Measurements from ENCODE around the gene HOXB3. TPM values are rescaled to one million over a fixed set of nuclear protein-coding genes. Genes with fewer than 3 reads are reported as not detected.

The HOXB3 gene
- total RNA-seq, 1 experiment from 2014 or later, result not detected

DNA sequence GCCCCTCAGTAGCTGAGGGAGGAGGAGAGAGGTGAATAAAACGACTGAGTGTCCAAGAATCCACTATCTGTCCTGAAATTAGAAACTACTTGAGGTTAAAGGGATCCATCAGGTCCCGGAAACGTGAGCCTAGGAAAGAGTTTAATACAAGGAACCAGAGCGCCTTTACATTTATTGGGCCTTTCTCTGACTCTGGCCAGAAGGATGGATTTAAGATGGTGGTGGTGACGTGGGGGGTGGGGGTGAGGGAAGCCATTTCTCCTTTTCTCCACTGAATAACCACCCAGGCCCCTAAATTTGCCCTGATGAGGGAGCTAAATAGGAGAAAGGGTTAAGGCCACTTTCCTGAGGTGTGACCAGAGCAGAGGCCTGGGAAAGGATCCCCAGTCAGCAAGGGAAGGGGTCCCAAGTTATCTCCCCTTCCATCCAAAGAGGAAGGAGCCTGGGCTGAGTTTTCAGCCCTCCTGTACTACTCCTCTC, 37.1 kb upstream of the HOXB3 start:
- Histone ChIP-seq H3K27ac (ENCODE audit: insufficient read length, low read depth, low read length) (no peak overlapping the region), H3T11ph (ENCODE audit: low read length) (no peak overlapping the region)
- no peak overlapping the region; a peak in 1 of 5 replicates for H3K4me3 Mint-ChIP-seq

More for the DNA sequence above, 37.1 kb upstream of the HOXB3 start:
- H3K23me2 ChIP-seq (ENCODE audit: insufficient read length, low read depth, low read length, poor library complexity, severe bottlenecking), result peaks cover 5% of the 10 kb centered on the region
- peaks cover 99% of the 10 kb centered on the region for H3K27me3 ChIP-seq (ENCODE audit: insufficient read depth, low read length)
- no peak overlapping the region for H3K56ac ChIP-seq (ENCODE audit: insufficient read length, low read depth, low read length)
- H2BK12ac ChIP-seq (ENCODE audit: insufficient read length, low read depth, low read length), result no peak overlapping the region
- H2AK5ac ChIP-seq (ENCODE audit: insufficient read length, low read length), result no peak overlapping the region
- H2BK20ac ChIP-seq (ENCODE audit: low read depth, low read length, poor library complexity, severe bottlenecking), result no peak overlapping the region
- Mint-ChIP-seq H3K36me3 (ENCODE audit: insufficient read depth in 1 of 3, low read depth in 3 of 3) (peaks cover 0 to 2% (median 0%) of the 10 kb centered on the region in 3 experiments; a peak in 1 of 7 replicates), H3K27me3 (ENCODE audit: low read depth) (peaks cover 100% of the 10 kb centered on the region), H3K4me1 (peaks cover 7 to 12% of the 10 kb centered on the region in 2 experiments), H3K27ac (no peak overlapping the region), H3K9me3 (peaks cover 0 to 14% of the 10 kb centered on the region in 2 experiments; a peak in 4 of 5 replicates)
- no peak overlapping the region for H2BK15ac ChIP-seq (ENCODE audit: low read depth, low read length)
- no peaks in the 10 kb centered on the region for H4K20me1 ChIP-seq (ENCODE audit: control insufficient read depth, insufficient read depth, insufficient read length)
- TF ChIP-seq, protein P1, sequence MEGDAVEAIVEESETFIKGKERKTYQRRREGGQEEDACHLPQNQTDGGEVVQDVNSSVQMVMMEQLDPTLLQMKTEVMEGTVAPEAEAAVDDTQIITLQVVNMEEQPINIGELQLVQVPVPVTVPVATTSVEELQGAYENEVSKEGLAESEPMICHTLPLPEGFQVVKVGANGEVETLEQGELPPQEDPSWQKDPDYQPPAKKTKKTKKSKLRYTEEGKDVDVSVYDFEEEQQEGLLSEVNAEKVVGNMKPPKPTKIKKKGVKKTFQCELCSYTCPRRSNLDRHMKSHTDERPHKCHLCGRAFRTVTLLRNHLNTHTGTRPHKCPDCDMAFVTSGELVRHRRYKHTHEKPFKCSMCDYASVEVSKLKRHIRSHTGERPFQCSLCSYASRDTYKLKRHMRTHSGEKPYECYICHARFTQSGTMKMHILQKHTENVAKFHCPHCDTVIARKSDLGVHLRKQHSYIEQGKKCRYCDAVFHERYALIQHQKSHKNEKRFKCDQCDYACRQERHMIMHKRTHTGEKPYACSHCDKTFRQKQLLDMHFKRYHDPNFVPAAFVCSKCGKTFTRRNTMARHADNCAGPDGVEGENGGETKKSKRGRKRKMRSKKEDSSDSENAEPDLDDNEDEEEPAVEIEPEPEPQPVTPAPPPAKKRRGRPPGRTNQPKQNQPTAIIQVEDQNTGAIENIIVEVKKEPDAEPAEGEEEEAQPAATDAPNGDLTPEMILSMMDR (conservative IDR thresholded peaks at IDR 0.05), result no peak
- no peaks in the 10 kb centered on the region for H3K9me3 ChIP-seq (ENCODE audit: control insufficient read depth, low read depth, low read length)
- no peak overlapping the region for H4K8ac ChIP-seq (replicated peaks; ENCODE audit: insufficient read length, low read depth, low read length)
- no peak overlapping the region for H2AFZ ChIP-seq (ENCODE audit: low read length)
- no peaks in the 10 kb centered on the region for H3K79me2 ChIP-seq (ENCODE audit: insufficient read depth, low read length)
- H3K4me2 ChIP-seq (ENCODE audit: insufficient read depth, insufficient read length, low read length), result no peak overlapping the region
- WGBS (ENCODE audit: extremely low coverage, insufficient read length, low lambda C conversion rate), result no CpG with 5 or more reads among the region's 5 CpGs
- no peak for DNase-seq
- H3K4ac ChIP-seq (ENCODE audit: low read depth, low read length), result no peak overlapping the region
- H3K4me1 ChIP-seq (ENCODE audit: insufficient read depth, low read length), result no peaks in the 10 kb centered on the region; the same call in none of the 2 replicates
- H4K91ac ChIP-seq (ENCODE audit: insufficient read length, low read depth, low read length), result no peak overlapping the region
- no peak overlapping the region for H3K18ac ChIP-seq (ENCODE audit: insufficient read length, low read depth, low read length)
- no peak overlapping the region for H2BK5ac ChIP-seq (ENCODE audit: insufficient read length, low read length)
- H3K14ac ChIP-seq (ENCODE audit: insufficient read depth, low read length), result no peak overlapping the region
- no peaks in the 10 kb centered on the region for H3K79me1 ChIP-seq (ENCODE audit: insufficient read depth, low read depth, low read length, poor library complexity, severe bottlenecking)
- H4K5ac ChIP-seq (ENCODE audit: insufficient read length, low read depth, low read length), result no peak overlapping the region
- H3K9ac ChIP-seq (ENCODE audit: extremely low read depth, insufficient read length, low read length), result no peak overlapping the region
- H3K23ac ChIP-seq (ENCODE audit: insufficient read length, low read depth, low read length), result no peak overlapping the region
- no peak overlapping the region for H2BK120ac ChIP-seq (ENCODE audit: low read depth, low read length, poor library complexity, severe bottlenecking)
